ENCODE data around the gene TBC1D2. TPM values are rescaled to one million over a fixed set of nuclear protein-coding genes. Genes with fewer than 3 reads are reported as not detected.
A peak's percentile ranks its signal among the peaks of the same experiment; 100 is the strongest.

The TBC1D2 gene
- polyA plus RNA-seq, 2 of the 4 experiments (the other 2 are of a cell fraction), result 3.3 to 7.3 TPM

- H3K4me3 ChIP-seq, result no peak overlapping the region
- TF ChIP-seq ELK1 (IDR thresholded peaks at IDR 0.05; ENCODE audit: low read depth, low read length) (no peak), KDM5A (IDR thresholded peaks at IDR 0.05) (no peak), NFE2L2 (conservative IDR thresholded peaks at IDR 0.05; ENCODE audit: low read length) (no peak), RAD21 (conservative IDR thresholded peaks at IDR 0.05 in 1 of 2, IDR thresholded peaks at IDR 0.05 in 1 of 2) (peak; percentile 96 to 99), CTCF (IDR thresholded peaks at IDR 0.05) (peak; percentile 96), ZSCAN20 (CRISPR knock-in tag; IDR thresholded peaks at IDR 0.05) (no peak), HOXB5 (CRISPR knock-in tag; IDR thresholded peaks at IDR 0.05) (no peak), CEBPB (IDR thresholded peaks at IDR 0.05) (no peak), SMC3 (IDR thresholded peaks at IDR 0.05) (peak; percentile 93), PBX3 (IDR thresholded peaks at IDR 0.05) (no peak), POLR2AphosphoS2 (conservative IDR thresholded peaks at IDR 0.05; ENCODE audit: low read length) (no peak), MAX (IDR thresholded peaks at IDR 0.05) (no peak)
- H3K9me3 ChIP-seq, result no peaks in the 10 kb centered on the region
- no peak overlapping the region for H3K4me2 ChIP-seq
- DNase-seq (ENCODE audit: low read depth in 1 of 2, low spot score in 1 of 2) (peak; percentile 74 to 81), FAIRE-seq (no peak), ATAC-seq (peak; percentile 100)
- POLR2A ChIA-PET, result no interaction called here
- WGBS (ENCODE audit: missing lambda C conversion rate), result 25% methylated on average over 8 of the region's 8 CpGs
- CTCF ChIA-PET, result interaction anchor here (0.5 to 4.9 kb wide), 54 partner anchors 8 to 443 kb away, joined by 3 to 127 read pairs (median 5); partner anchors contain the start of genes CORO2A, NANS, TBC1D2 and TRIM14
- no peak overlapping the region for H3K27ac ChIP-seq
- no peaks in the 10 kb centered on the region for H3K4me1 ChIP-seq
These were observed 8.3 kb upstream of the TBC1D2 start for GRCh38 chr9:98263482-98264357.

- no peak overlapping the region for H3K4me3 ChIP-seq
These were observed 7.6 kb upstream of the TBC1D2 start for GRCh38 chr9:98263080-98263479.

GRCh38 chr9:98262056-98262455 is 6.6 kb upstream of the TBC1D2 start:
- H3K9me3 ChIP-seq, result no peaks in the 10 kb centered on the region
- 92% methylated on average over 3 of the region's 3 CpGs for WGBS (ENCODE audit: missing lambda C conversion rate)
- no peak overlapping the region for H3K4me2 ChIP-seq
- CTCF ChIA-PET, result interaction anchor here (0.5 to 4.9 kb wide), 13 partner anchors 18 to 338 kb away, joined by 3 to 127 read pairs (median 16); partner anchors contain the start of genes CORO2A and NANS
- ATAC-seq (no peak), FAIRE-seq (no peak), DNase-seq (ENCODE audit: low read depth in 1 of 2, low spot score in 1 of 2) (no peak)
- POLR2A ChIA-PET, result no interaction called here
- no peak overlapping the region for H3K27ac ChIP-seq
- H3K4me3 ChIP-seq, result no peak overlapping the region
- H3K4me1 ChIP-seq, result peaks cover 3% of the 10 kb centered on the region; the same call in 2 of the 3 replicates
- TF ChIP-seq MYC (IDR thresholded peaks at IDR 0.05; ENCODE audit: borderline replicate concordance, low read length), result no peak
- TF ChIP-seq MAFK (IDR thresholded peaks at IDR 0.05; ENCODE audit: partially characterized antibody), result no peak
- no peak for TF ChIP-seq POLR2A (IDR thresholded peaks at IDR 0.05; ENCODE audit: low read length)
- no peak for TF ChIP-seq NPAS2 (CRISPR knock-in tag; IDR thresholded peaks at IDR 0.05; ENCODE audit: borderline replicate concordance)
- no peak for TF ChIP-seq HMGXB4 (CRISPR knock-in tag; IDR thresholded peaks at IDR 0.05; ENCODE audit: borderline replicate concordance)
- TF ChIP-seq GATA3 (IDR thresholded peaks at IDR 0.05; ENCODE audit: borderline replicate concordance), result no peak
- TF ChIP-seq MAX (IDR thresholded peaks at IDR 0.05), result no peak
- no peak for TF ChIP-seq CTCF (IDR thresholded peaks at IDR 0.05)
- no peak for TF ChIP-seq EHMT2 (IDR thresholded peaks at IDR 0.05; ENCODE audit: low read depth)
- TF ChIP-seq JUN (IDR thresholded peaks at IDR 0.05), result no peak

More at GRCh38 chr9:98263080-98263479, 7.6 kb upstream of the TBC1D2 start:
- ATAC-seq, result peak in 1 of 2 experiments; percentile 41; a peak in 3 of 6 replicates
- no peak for DNase-seq (ENCODE audit: low read depth in 1 of 2, low spot score in 1 of 2)
- 56% methylated on average over 1 of the region's 1 CpG for WGBS (ENCODE audit: missing lambda C conversion rate)
- no peaks in the 10 kb centered on the region for H3K9me3 ChIP-seq
- CTCF ChIA-PET, result interaction anchor here (0.5 to 4.9 kb wide), 42 partner anchors 8 to 339 kb away, joined by 3 to 127 read pairs (median 6); partner anchors contain the start of genes CORO2A, NANS, TBC1D2 and TRIM14
- 0 out of 6 replicates have a peak overlapping the region, but pooled peaks of 1 of the 2 experiments have one; percentile 2 for H3K27ac ChIP-seq
- no peaks in the 10 kb centered on the region for H3K4me1 ChIP-seq
- no peak overlapping the region for H3K4me2 ChIP-seq
- POLR2A ChIA-PET, result no interaction called here
- TF ChIP-seq JUNB (IDR thresholded peaks at IDR 0.05) (no peak), MAX (IDR thresholded peaks at IDR 0.05) (no peak), FOSB (CRISPR knock-in tag; IDR thresholded peaks at IDR 0.05) (no peak)
- no peak for FAIRE-seq

Data from A549 (cell line).